NB4 (cell line): ENCODE results near the gene RPL13.

Experiments used
- CTCF ChIP-seq: IDR thresholded peaks from one replicate; pipeline ENCODE4 v1.5.1; 2012; ENCODE audit warnings: low read depth, low read length
- MYC ChIP-seq: IDR thresholded peaks from 2 replicates; pipeline ENCODE4 v1.6.1; 2011; ENCODE audit warnings: low read depth, low read length
- POLR2A ChIP-seq: IDR thresholded peaks from 2 replicates; pipeline ENCODE4 v1.6.1; 2011; ENCODE audit warnings: mild to moderate bottlenecking; ENCODE audit not compliant: insufficient read length; ENCODE audit errors: extremely low read depth

- TF ChIP-seq CTCF (no peak), MYC (no peak), POLR2A (no peak)
These were observed 11.2 kb downstream of the RPL13 start for GRCh38 chr16:89571636-89572035.
